Measurements from ENCODE around the gene PRSS8. TPM values are rescaled to one million over a fixed set of nuclear protein-coding genes. Genes with fewer than 3 reads are reported as not detected.

PRSS8 gene
- total RNA-seq, 1 experiment from 2014 or later: 154 TPM

- Histone ChIP-seq H3K36me3 (ENCODE audit: low read depth) (no peaks in the 10 kb centered on the region), H3K79me2 (ENCODE audit: low read depth) (peaks cover 4% of the 10 kb centered on the region; the same call in 1 of the 2 replicates), H3K4me2 (no peak overlapping the region), H4K20me1 (ENCODE audit: insufficient read depth) (no peaks in the 10 kb centered on the region), H3K9me2 (ENCODE audit: insufficient read depth) (no peaks in the 10 kb centered on the region), H3K4me1 (replicated peaks; ENCODE audit: insufficient read depth) (0 out of 2 replicates have a peak, but pooled peaks cover 3% of the 10 kb centered on the region), H3F3A (ENCODE audit: insufficient read depth, low read depth) (peaks cover 15% of the 10 kb centered on the region), H3K4me3 (no peak overlapping the region), H3K27ac (no peak overlapping the region), H3K27me3 (ENCODE audit: insufficient read depth, low read depth) (no peaks in the 10 kb centered on the region), H3K9me3 (ENCODE audit: insufficient read depth, low read depth) (no peaks in the 10 kb centered on the region), H2AFZ (no peak overlapping the region)
- ChIA-PET POLR2A (ENCODE audit: unreplicated experiment) (no interaction called here), CTCF (no interaction called here)
- intact Hi-C loops (cut with micrococcal nuclease; ENCODE audit: unreplicated experiment): loop anchor here (10.0 kb wide), 1 partner anchor 294 kb away; no protein-coding TSS in a partner anchor
- peak in 1 of 2 experiments; percentile 31 for DNase-seq
- TF ChIP-seq EZH2 (IDR thresholded peaks at IDR 0.05; ENCODE audit: low read depth): no peak
- BruUV-seq (replicated peaks): no TSS peak
Observed at GRCh38 chr16:31090540-31090939, 45.0 kb downstream of the PRSS8 start.

GRCh38 chr16:31089199-31089598 is 46.3 kb downstream of the PRSS8 start:
- Histone ChIP-seq H3K4me1 (replicated peaks; ENCODE audit: insufficient read depth) (0 out of 2 replicates have a peak, but pooled peaks cover 3% of the 10 kb centered on the region), H3K9me2 (ENCODE audit: insufficient read depth) (no peaks in the 10 kb centered on the region), H3K4me2 (no peak overlapping the region), H2AFZ (no peak overlapping the region), H3K27ac (no peak overlapping the region), H3K79me2 (ENCODE audit: low read depth) (peaks cover 4% of the 10 kb centered on the region; the same call in 1 of the 2 replicates), H4K20me1 (ENCODE audit: insufficient read depth) (no peaks in the 10 kb centered on the region), H3F3A (ENCODE audit: insufficient read depth, low read depth) (peaks cover 5% of the 10 kb centered on the region), H3K9me3 (ENCODE audit: insufficient read depth, low read depth) (no peaks in the 10 kb centered on the region), H3K36me3 (ENCODE audit: low read depth) (no peaks in the 10 kb centered on the region), H3K4me3 (no peak overlapping the region), H3K27me3 (ENCODE audit: insufficient read depth, low read depth) (no peaks in the 10 kb centered on the region)
- intact Hi-C loops (cut with micrococcal nuclease; ENCODE audit: unreplicated experiment): no loop called here
- no TSS peak for BruUV-seq (replicated peaks)
- no peak for DNase-seq
- CTCF ChIA-PET: no interaction called here
- POLR2A ChIA-PET (ENCODE audit: unreplicated experiment): no interaction called here
- no peak for TF ChIP-seq EZH2 (IDR thresholded peaks at IDR 0.05; ENCODE audit: low read depth)
- TF ChIP-seq CTCF (conservative IDR thresholded peaks at IDR 0.05): no peak

GRCh38 chr16:31088459-31089183 is 46.9 kb downstream of the PRSS8 start, which contains the start of gene PRSS53:
TSS of gene PRSS53 (minus strand) at chr16:31088943. CDS start at chr16:31088809, 134 bp downstream.
- no peak within 1 kb of the TSS for H2AFZ ChIP-seq
- H3K4me1 ChIP-seq (replicated peaks; ENCODE audit: insufficient read depth): 0 out of 2 replicates have a peak, but pooled peaks cover 3% of the 10 kb centered on the region
- no peaks in the 10 kb centered on the region for H4K20me1 ChIP-seq (ENCODE audit: insufficient read depth)
- POLR2A ChIA-PET (ENCODE audit: unreplicated experiment): no interaction called here
- no peaks in the 10 kb centered on the region for H3K9me2 ChIP-seq (ENCODE audit: insufficient read depth)
- no peak within 1 kb of the TSS for H3K4me3 ChIP-seq
- DNase-seq: no peak
- no peak within 1 kb of the TSS for H3K27ac ChIP-seq
- TF ChIP-seq EZH2 (IDR thresholded peaks at IDR 0.05; ENCODE audit: low read depth): no peak
- TF ChIP-seq CTCF (conservative IDR thresholded peaks at IDR 0.05): no peak
- H3K36me3 ChIP-seq (ENCODE audit: low read depth): no peaks in the 10 kb centered on the region
- no peaks in the 10 kb centered on the region for H3F3A ChIP-seq (ENCODE audit: insufficient read depth, low read depth)
- CTCF ChIA-PET: no interaction called here
- intact Hi-C loops (cut with micrococcal nuclease; ENCODE audit: unreplicated experiment): no loop called here
- no peaks in the 10 kb centered on the region for H3K27me3 ChIP-seq (ENCODE audit: insufficient read depth, low read depth)
- no peak within 1 kb of the TSS for H3K4me2 ChIP-seq
- peaks cover 4% of the 10 kb centered on the region; the same call in 1 of the 2 replicates for H3K79me2 ChIP-seq (ENCODE audit: low read depth)
- H3K9me3 ChIP-seq (ENCODE audit: insufficient read depth, low read depth): no peaks in the 10 kb centered on the region
- BruUV-seq (replicated peaks): no TSS peak
